GM12878 (cell line): Measurements from ENCODE around the gene POR. TPM values are rescaled to one million over a fixed set of nuclear protein-coding genes. Genes with fewer than 3 reads are reported as not detected.

ENCODE experiments used
- ASH2L ChIP-seq: fragments of 300-600, 200-600 bp; sonication (generic); IDR thresholded peaks from 2 replicates; pipeline ENCODE4 v1.6.1; 2017; ENCODE audit warnings: low read depth, mild to moderate bottlenecking, borderline replicate concordance
- ATF3 ChIP-seq: IDR thresholded peaks from 2 replicates; pipeline ENCODE4 v1.6.1; 2011; ENCODE audit warnings: low read depth, mild to moderate bottlenecking, low read length, moderate library complexity, borderline replicate concordance; ENCODE audit errors: extremely low read depth
- BCL11A ChIP-seq: IDR thresholded peaks from 2 replicates; pipeline ENCODE4 v1.6.1; 2011; ENCODE audit warnings: low read depth, low read length
- BHLHE40 ChIP-seq, 2 experiments: fragments of 450-650 bp in 1 of 2; IDR thresholded peaks; 2 replicates each; pipeline ENCODE4 v1.6.1; 2011 to 2017; ENCODE audit warnings: low read depth in 2 of 2, borderline replicate concordance in 1 of 2, improper control_type of control experiment in 1 of 2, low read length in 1 of 2, mild to moderate bottlenecking in 1 of 2
- E2F8 ChIP-seq: fragments of 450-650 bp; IDR thresholded peaks from 2 replicates; pipeline ENCODE4 v1.6.1; 2018; ENCODE audit warnings: mild to moderate bottlenecking, low read depth, moderate library complexity; ENCODE audit not compliant: partially characterized antibody
- EED ChIP-seq: sonication (generic); IDR thresholded peaks from 2 replicates; pipeline ENCODE4 v1.6.1; 2016; ENCODE audit warnings: antibody characterized with exemption, low read depth
- FOS ChIP-seq: IDR thresholded peaks from 3 replicates; pipeline ENCODE4 v1.6.1; 2011; ENCODE audit warnings: borderline replicate concordance; ENCODE audit not compliant: insufficient read length; ENCODE audit errors: extremely low read depth
- FOXM1 ChIP-seq: IDR thresholded peaks from 2 replicates; pipeline ENCODE4 v1.6.1; 2012; ENCODE audit warnings: low read depth, mild to moderate bottlenecking, inconsistent platforms, low read length, moderate library complexity
- HSF1 ChIP-seq: fragments of 150-350 bp; IDR thresholded peaks from 2 replicates; pipeline ENCODE4 v1.6.1; 2014; ENCODE audit warnings: mild to moderate bottlenecking, low read depth, low read length
- IRF3 ChIP-seq: fragments of 450-650 bp; IDR thresholded peaks from 2 replicates; pipeline ENCODE4 v1.6.1; 2014; ENCODE audit warnings: mild to moderate bottlenecking
- JUND ChIP-seq: IDR thresholded peaks from 2 replicates; pipeline ENCODE4 v1.6.1; 2012; ENCODE audit warnings: low read depth, mild to moderate bottlenecking, low read length, improper control_type of control experiment, moderate library complexity
- MYC ChIP-seq: IDR thresholded peaks from 2 replicates; pipeline ENCODE4 v1.6.1; 2011; ENCODE audit warnings: mild to moderate bottlenecking, low read length, moderate library complexity, inconsistent platforms; ENCODE audit not compliant: insufficient read depth, insufficient replicate concordance, insufficient read length, severe bottlenecking
- NKRF ChIP-seq: fragments of 450-650 bp; conservative IDR thresholded peaks from 2 replicates; pipeline ENCODE4 v1.6.1; 2017; ENCODE audit warnings: mild to moderate bottlenecking, moderate library complexity
- SIX5 ChIP-seq: IDR thresholded peaks from 2 replicates; pipeline ENCODE4 v1.6.1; 2011; ENCODE audit warnings: mild to moderate bottlenecking, low read depth, low read length, moderate library complexity; ENCODE audit not compliant: severe bottlenecking
- STAT1 ChIP-seq: fragments of 450-650 bp; conservative IDR thresholded peaks from 2 replicates; pipeline ENCODE4 v1.6.1; 2014; ENCODE audit warnings: antibody characterized with exemption, mild to moderate bottlenecking
- ZBTB33 ChIP-seq: fragments of 450-650 bp; IDR thresholded peaks from 2 replicates; pipeline ENCODE4 v1.6.1; 2017; ENCODE audit warnings: mild to moderate bottlenecking
- polyA plus RNA-seq, 11 experiments: library from polyadenylated mRNA; depleted of rRNA in 4 of 11; unstranded in 6 of 11; stranded (reverse) in 5 of 11; fragments of >200 nt; fragmentation: Nextera tagmentation in 4 of 11; fragmentation: Illumina TruSeq in 1 of 11; extraction: Ambion mirVana in 4 of 11; extraction: Trizol in 1 of 11; gene quantifications; 1 replicate in 1 of 11; 2 replicates in 10 of 11; pipeline versions ENCODE4 v1.2.1 to v1.2.3, GENCODE V29; 2011 to 2016; ENCODE audit warnings: inconsistent platforms in 2 of 11, missing spikeins in 2 of 11, low read depth in 1 of 11
- total RNA-seq, 4 experiments: library from RNA; depleted of rRNA in 3 of 4; stranded (reverse); fragments of >200 nt in 3 of 4; fragmentation: Illumina TruSeq in 1 of 4; extraction: Trizol in 1 of 4; gene quantifications; 2 replicates each; pipeline versions ENCODE4 v1.2.1 to v1.2.3, GENCODE V29; 2013 to 2021

POR gene
- total and polyA plus RNA-seq, 10 of the 15 experiments (the other 5 are each of a cell fraction or from before 2014, with no cell fraction given): 2.2 to 75.8 (median 35.9) TPM

GRCh38 chr7:75914655-75915415 is at the start of gene POR (continued):
- TF ChIP-seq ASH2L (no peak), FOS (no peak), EED (no peak), FOXM1 (peak; percentile 68; the same call in 1 of the 2 replicates), IRF3 (peak; percentile 61; the same call in 1 of the 2 replicates), JUND (peak; percentile 100), ATF3 (no peak), BHLHE40 (IDR thresholded peaks at IDR 0.05; ENCODE audit: borderline replicate concordance in 1 of 2, low read depth in 2 of 2, low read length in 1 of 2) (peak; percentile 99 to 100), E2F8 (no peak), HSF1 (peak; percentile 78; the same call in 1 of the 2 replicates), BCL11A (peak; percentile 42; the same call in 1 of the 2 replicates), MYC (peak; percentile 15), SIX5 (peak; percentile 68), STAT1 (peak; percentile 98), ZBTB33 (no peak), NKRF (peak; percentile 75)
